ENCODE data around the gene CEP76.

GRCh38 chr18:12686100-12686499, 16.4 kb downstream of the CEP76 start:
- TF ChIP-seq CTCF (IDR thresholded peaks at IDR 0.05) (no peak), POLR2A (IDR thresholded peaks at IDR 0.05) (no peak)

Data from vagina (tissue), 2 donors.